Measurements from ENCODE around the gene UROD.

Gene UROD

GRCh38 chr1:45008516-45008915 is 3.5 kb upstream of the UROD start:
- in situ Hi-C loops (cut with MboI; ENCODE audit: low pct_unique_long_range_greater_than_20kb, low sequenced_read_pairs, unreplicated experiment) = loop anchor here (25.0 kb wide), 1 partner anchor 479 kb away; the partner anchor contains the start of gene TESK2
- DNase-seq (ENCODE audit: low spot score) = no peak
- TF ChIP-seq CTCF (IDR thresholded peaks at IDR 0.05; ENCODE audit: extremely low read depth, insufficient read depth, missing control alignments) = no peak

GRCh38 chr1:45009296-45009865 is 2.7 kb upstream of the UROD start:
- no peak for DNase-seq (ENCODE audit: low spot score)
- in situ Hi-C loops (cut with MboI; ENCODE audit: low pct_unique_long_range_greater_than_20kb, low sequenced_read_pairs, unreplicated experiment) = loop anchor here (25.0 kb wide), 1 partner anchor 478 kb away; the partner anchor contains the start of gene TESK2
- TF ChIP-seq CTCF (IDR thresholded peaks at IDR 0.05; ENCODE audit: extremely low read depth, insufficient read depth, missing control alignments) = no peak

- no peak for TF ChIP-seq CTCF (IDR thresholded peaks at IDR 0.05; ENCODE audit: extremely low read depth, insufficient read depth, missing control alignments)
- in situ Hi-C loops (cut with MboI; ENCODE audit: low pct_unique_long_range_greater_than_20kb, low sequenced_read_pairs, unreplicated experiment) = loop anchor here (25.0 kb wide), 1 partner anchor 477 kb away; the partner anchor contains the start of gene TESK2
- no peak for DNase-seq (ENCODE audit: low spot score)
Observed at GRCh38 chr1:45009956-45010854, 1.8 kb upstream of the UROD start.

- DNase-seq (ENCODE audit: low spot score) = peak; percentile 90
- in situ Hi-C loops (cut with MboI; ENCODE audit: low pct_unique_long_range_greater_than_20kb, low sequenced_read_pairs, unreplicated experiment) = loop anchor here (25.0 kb wide), 1 partner anchor 476 kb away; the partner anchor contains the start of gene TESK2
- TF ChIP-seq CTCF (IDR thresholded peaks at IDR 0.05; ENCODE audit: extremely low read depth, insufficient read depth, missing control alignments) = no peak
Observed at GRCh38 chr1:45010855-45011811, 921 bp upstream of the UROD start, which contains the start of gene HECTD3. Gene HECTD3 (minus strand): TSS chr1:45011324. CDS start chr1:45011257, 67 bp downstream.

GRCh38 chr1:45012639-45013278 is 705 bp downstream of the UROD start:
- in situ Hi-C loops (cut with MboI; ENCODE audit: low pct_unique_long_range_greater_than_20kb, low sequenced_read_pairs, unreplicated experiment) = loop anchor here (25.0 kb wide), 1 partner anchor 475 kb away; the partner anchor contains the start of gene TESK2
- TF ChIP-seq CTCF (IDR thresholded peaks at IDR 0.05; ENCODE audit: extremely low read depth, insufficient read depth, missing control alignments) = no peak
- no peak for DNase-seq (ENCODE audit: low spot score)
